Muscle of back (tissue), 11 donors: ENCODE measurements around the gene RTP3. TPM values are rescaled to one million over a fixed set of nuclear protein-coding genes. Genes with fewer than 3 reads are reported as not detected.

Experiments
- DNase-seq, 3 donors: peaks; one replicate each; pipeline versions ENCODE4 v3.0.0 to v3.0.0-alpha.2; 2013
- polyA plus RNA-seq, 10 donors: library from polyadenylated mRNA; unstranded; fragments of 120-200 nt; gene quantifications; one replicate each; pipeline ENCODE4 v1.2.1, GENCODE V29; 2013; ENCODE audit not compliant: insufficient read length in 10 of 10

Gene RTP3
- polyA plus RNA-seq, 10 donors: 0.15 TPM; not detected in 9

DNA sequence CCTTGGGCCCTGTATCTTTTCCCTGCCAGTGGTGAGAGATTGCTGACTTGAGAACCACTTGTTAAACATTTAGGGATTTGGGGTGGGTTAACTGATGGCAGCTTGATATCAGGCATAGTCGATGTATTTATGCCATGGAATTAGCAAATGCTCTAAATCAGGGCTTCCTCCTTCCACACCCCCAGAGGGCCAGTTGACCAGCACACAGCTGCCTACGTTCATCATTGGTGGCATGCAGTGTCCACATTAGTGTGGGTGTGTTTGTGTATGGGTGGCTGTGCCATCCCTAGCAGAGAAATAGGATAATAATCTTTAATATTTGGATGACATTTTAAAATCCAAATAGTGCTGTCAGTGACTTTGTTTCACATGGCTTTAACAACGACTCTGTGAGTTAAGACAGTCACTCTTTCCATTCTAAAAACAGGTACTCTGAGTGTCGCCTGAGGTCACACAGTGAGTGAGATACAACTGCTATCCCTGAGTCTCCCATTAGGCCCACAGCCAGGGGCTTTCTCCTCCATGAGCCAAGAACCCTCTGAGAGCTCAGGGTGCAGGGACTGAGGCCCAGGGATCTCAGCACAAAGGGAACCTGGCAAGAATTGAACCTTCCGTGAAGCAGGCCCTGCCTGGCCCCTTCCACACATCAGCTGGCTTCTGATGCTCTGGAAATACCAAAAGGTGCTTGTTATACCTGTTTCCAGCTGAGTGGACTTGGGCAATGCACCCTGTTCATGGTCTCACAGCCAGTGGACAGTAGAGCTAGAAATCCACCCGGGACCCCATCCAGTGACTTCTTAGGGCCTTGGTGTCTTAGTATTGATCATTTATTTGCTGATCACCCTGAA, 28.8 kb upstream of the RTP3 start:
- no peak for DNase-seq

DNA sequence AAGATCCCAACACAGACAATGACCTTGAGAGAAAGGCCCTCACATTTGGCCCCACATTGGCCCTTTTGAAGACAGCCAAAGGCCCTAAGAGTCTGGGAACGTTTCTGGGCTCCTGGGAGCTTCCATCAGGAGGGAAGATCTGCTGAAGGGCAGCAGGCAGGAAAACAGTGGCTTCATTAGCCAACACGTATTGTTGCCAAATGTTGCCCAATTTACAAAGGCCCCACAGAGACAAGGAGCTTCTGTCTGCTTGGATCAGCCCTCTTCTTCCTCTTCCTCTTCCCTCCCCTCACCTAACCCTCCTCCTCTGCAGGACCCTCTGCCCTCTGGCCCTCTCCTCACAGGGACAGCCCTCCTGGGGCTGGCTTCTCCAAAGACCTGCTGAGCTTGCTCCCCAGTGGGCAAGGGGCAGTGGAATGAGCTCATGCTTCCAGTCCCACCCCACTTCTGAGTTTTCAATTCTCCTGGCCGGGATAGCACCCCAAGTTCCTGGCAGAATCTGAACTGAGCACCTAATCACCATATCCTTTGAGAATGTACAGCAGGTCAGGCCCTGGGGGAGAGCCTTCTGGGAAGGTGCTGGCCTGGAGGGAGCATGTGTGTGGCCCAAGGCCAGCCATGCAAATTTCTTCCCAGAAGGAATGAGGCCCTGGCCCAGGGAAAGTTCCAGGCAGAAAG, 28.0 kb upstream of the RTP3 start:
- no peak for DNase-seq

DNA sequence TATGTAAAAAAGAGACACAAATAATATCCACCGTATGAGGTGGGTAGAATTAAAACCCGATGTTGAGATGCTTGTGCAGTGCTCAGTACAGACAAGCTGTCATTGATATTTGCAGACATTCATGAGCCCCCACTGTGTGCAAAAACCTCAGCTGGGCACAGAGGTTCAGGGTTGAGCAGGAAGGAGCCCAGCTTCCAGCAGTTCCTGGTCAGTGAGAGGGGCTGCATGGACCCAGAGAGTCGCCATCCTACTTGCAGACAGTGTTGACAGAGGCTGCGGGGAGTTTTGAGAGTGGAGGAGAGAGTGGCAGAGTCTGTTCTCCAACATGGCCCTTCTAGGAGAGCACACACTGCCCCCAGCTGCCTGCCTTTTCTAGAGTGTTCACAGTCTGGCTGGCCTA, 26.9 kb upstream of the RTP3 start:
- no peak for DNase-seq

DNA sequence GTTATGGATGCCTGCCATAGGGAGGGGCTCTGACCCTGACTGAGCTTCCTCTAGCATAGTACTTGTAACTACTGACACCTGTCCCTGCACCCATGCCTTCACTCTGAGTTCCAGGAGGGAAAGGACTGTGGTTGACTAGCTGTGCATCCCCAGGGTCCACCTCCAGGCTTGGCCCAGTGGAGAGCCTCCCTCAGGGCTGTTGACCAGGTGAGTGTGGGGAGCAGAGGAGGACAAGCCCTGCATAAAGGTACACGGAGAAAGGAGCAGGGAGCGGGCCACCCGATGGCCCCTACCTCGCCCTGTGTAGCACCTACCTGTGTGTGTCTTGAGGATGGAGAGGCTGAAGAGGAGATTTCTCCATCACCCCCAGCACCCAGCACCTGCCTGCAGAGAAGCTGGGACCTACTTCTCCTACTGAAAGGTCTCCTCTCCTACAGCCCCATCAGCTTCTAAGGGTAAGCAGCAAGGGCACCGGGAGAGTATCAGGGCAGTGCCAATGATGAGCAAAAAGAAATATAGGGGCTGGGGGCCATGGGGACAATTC, 26.3 kb upstream of the RTP3 start:
- DNase-seq: no peak

DNA sequence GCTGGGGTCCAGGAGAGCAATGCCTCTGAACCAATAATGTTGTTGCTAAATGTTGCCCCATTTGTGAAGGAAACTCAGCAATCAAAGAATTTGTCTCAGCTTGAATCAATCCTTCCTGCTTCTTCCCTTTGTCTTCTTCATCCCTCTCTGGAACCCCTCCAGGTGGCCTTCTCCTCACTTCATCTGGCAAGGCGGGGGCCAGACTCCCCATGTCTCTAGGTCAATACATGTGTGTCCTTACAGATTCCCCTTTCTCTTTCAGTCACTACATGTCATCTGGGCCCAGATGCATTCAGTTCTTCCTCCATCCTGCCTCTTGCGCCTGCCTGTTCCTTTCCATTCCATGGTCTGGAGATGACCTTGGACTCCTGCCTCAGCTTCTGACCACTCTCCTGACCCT, 25.0 kb upstream of the RTP3 start:
- no peak for DNase-seq

DNA sequence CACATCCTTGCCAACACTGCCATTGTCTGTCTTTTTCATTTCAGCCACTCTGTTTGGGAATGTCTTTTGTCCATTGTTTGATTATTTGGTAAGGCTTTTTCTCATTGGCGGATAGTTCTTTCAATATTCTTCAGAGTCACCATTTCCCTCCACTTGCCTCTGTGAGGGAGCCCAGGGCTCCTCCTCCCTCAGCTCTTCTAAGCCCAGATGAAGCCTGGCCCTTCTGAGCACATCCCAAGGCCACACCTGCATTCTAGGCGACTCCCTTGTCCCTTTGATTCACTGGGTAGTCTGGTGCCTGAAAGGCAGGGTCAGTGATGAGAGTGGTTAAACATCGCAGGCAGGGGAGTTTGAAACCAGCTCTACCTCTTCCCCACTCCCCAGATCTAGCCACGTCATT, 20.6 kb upstream of the RTP3 start:
- no peak for DNase-seq

DNA sequence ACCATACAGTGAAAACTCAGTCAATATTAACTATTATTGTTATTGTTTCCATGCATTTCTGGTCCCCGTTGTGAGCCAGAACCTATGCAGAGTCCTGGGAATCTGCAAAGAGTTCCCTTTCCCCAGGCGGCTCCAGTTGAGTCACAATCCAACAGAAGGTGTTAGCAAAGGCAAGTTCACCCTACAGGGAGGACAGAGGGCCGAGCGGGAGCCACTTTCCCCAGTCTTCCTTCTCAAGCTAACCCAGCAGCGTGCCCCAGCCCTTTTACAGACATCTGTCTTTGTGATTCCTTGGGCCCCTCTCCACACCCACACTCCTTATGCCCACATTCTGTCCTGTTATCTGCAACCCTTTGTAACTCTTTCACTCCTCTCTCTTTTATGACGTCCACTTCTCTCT, 20.0 kb upstream of the RTP3 start:
- DNase-seq: no peak

DNA sequence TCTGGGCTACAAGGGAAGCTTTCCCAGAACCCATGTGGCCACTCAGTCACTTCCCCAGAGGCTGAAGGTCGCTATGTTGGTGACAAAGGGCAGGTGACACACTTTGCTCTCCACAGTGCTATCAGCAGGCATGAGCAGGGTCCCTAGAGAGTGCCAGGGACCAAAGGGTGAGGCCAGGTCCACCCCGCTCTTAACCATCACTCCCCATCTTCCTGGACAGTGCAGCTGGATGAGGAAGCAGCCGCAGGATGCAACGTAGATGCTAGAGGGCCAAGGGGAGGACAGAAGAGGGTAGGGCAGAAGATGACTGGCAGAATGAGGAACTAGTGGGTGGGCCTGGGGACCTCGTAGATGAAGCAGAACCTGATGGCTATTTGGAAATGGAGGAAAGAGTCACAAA, 19.4 kb upstream of the RTP3 start:
- DNase-seq: no peak

DNA sequence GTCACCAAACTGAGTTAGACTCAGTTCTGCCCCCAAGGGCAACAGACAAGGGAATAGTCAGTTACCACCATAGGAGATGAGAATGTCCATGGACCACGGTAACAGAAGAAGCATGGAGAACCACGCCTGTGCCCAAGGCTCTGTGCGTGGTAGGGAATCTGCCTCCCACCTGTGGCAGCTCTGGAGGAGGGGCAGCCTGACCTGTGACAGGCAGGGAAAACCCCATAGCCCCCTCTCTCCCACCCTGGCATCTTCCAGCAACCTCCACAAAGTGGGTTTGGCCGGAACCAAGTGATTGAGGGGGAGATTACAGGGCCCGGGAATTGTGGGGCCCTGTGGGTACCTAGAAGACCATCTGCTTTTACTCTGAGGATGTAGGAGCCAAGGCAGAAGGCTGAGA, 18.8 kb upstream of the RTP3 start:
- DNase-seq: no peak

DNA sequence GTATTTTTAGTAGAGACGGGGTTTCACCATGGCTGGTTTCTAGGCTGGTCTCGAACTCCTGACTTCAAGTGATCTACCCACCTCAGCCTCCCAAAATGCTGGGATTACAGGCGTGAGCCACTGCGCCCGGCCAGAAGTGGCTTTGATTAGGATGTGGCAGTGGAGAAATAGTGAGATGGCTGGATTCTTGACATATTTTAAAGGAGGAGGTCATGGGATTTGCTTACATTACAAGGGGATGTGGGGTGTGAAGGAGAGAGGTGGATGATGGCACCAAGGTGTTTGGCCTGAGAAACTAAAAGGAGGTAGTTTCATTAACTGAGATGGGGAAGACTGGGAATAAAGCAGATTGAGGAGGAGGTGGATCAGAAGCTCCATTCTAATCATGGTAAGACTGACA, 18.1 kb upstream of the RTP3 start:
- no peak for DNase-seq

DNA sequence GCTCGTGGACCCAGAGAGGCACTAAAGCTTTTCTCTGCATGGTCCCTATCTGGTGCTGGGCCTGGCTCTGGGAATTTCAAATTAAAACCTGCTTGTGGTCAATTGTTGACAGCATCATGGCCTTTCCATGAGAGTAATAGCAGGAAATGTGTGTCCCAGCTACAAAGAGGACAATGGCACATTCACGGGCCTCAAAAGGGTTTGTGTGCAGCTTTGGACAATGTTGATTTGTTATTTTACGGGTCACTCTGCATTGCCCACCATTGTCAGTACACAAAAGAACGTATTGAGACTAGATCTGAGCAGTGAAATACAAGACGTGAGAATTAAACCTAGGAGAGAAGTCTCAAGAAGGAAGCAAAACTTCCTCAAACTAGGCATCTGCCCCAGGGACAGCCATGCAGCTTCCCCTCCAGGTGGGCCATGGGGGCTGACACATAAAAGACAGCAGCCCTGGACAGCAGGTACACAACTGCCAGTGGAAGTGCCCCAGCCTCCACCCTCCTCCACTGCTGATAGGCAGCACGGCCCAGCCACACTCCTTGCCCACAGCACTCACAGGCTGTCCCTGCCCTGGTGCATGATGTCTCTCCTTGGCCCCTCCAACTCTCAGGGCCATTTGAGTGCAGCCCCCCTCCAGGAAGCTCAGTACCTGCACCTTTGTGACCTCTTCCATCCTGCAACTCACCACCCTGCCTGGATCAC, 17.1 kb upstream of the RTP3 start:
- no peak for DNase-seq

DNA sequence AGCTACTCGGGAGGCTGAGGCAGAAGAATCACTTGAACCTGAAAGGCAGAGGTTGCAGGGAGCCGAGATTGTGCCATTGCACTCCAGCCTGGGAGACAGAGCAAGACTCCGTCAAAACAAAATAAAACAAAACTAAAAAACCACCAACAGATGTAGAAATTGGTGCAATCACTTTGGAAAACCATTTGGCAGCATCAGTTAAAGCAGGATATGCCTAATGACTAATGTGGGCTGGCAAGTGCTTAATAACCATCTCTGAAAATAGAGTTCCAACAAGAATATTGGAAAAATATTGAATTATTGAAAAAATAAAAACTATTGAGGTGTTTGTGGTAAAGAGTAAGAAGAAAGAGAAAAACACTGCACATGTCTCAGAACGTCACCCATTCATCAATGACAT, 16.1 kb upstream of the RTP3 start:
- DNase-seq: no peak

DNA sequence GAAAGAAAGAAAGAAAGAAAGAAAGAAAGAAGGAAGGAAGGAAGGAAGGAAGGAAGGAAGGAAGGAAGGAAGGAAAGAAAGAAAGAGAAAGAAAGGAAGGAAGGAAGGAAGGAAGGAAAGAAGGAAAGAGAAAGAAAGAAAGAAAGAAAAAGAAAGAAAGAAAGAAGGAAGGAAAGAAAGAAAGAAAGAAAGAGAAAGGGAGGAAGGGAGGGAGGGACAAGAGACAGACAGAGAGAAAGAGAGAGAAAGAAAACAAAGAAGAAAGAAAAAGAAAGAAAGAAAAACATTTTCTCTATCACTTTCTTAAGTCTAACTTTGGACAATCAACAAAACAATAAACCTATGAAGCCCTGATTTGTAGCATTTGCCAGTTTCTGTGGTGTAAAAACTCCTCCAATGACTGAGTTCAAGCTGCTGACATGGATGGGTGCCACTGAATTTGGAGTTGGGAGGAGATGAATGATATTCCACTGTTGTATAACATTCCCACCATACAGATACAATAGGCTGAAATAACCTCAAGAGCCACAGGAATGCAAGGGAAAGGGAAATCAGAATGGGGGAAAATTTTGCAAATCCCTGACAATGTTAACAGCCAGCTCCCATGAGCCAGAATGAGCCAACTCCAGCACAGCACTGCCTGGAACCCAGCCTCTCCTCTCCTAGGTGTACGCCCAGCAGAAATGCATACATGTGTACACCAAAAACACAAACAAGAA, 15.0 kb upstream of the RTP3 start:
- DNase-seq: peak in 2 of 3 donors; percentile 54 to 80

DNA sequence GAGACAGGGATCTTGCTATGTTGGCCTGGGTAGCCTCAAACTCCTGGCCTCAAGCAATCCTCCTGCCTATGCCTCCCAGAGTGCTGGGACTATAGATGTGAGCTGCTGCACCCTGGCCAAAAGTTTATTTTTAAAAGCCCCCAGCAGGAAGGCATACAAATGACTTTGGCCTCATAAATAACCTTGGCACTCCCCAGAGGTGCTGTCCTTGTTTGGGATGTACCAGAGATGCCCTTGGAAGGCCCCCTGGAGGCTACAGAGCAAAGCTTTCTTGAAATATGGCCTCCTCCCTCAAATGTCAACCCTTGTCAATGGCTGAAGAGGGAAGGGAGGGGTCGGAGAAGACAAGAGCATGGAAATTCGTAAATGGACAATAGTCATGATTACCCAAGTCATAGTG, 14.0 kb upstream of the RTP3 start:
- DNase-seq: no peak

DNA sequence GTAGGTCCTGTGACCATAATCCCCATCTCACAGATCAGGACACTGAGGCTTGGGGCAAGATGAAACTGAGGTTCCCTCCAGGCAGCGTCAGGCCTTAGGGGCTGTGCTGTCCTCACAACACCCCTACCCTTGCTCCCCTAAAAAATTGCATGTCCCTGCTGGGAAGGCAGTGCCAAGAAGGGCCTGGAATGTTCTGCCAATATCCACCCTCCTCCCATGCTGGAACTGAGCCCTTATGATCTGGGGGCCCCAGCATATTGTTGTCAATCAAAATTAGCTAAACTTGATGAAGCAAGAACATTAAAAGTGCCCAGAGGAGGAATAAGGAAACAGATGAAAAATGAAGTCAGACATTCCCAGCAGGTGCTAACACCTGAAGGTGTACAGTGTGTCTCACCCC, 13.4 kb upstream of the RTP3 start:
- no peak for DNase-seq

DNA sequence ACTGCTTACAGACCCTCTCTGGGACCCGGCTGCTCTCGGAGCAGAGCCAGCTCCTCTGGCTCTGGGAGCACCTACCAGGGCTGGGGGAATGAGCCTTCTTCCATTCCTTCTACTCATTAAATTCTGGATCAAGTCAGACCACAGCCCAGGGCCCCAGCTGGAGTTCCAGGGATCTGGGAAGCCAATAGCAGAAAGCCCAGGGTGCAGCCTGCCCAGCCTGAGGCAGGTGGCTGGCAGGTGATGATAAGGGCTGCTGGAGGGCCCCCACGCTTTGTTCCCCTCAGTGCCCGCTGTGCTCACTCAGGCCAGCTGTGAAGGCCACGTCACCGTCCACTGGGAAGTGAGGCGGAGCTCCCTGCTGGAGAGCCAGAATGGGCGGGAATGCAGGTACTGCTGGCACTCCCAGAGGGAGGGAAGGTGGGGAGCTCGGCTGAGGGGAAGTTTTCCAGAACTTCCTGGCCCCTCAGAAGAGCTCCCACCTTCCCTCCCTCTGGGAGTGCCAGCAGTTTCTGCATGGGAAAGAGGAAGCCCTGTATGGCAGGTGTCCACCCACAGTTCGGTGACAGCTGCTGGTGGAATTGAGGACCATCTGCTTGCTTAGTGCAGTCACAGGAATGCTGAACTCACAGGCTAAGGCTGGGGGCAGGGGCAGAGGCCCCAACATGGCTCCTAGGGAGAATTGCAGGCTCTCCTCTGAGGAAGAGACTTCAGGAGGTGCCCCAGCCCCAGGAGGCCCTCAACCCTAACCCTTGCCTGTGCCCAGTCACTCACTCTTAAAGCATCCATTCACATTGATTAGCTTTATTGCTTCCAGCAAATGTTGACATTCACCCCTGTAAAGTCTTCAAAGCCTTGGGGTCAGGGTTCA, 12.6 kb upstream of the RTP3 start:
- peak in 2 of 3 donors; percentile 44 to 63 for DNase-seq

DNA sequence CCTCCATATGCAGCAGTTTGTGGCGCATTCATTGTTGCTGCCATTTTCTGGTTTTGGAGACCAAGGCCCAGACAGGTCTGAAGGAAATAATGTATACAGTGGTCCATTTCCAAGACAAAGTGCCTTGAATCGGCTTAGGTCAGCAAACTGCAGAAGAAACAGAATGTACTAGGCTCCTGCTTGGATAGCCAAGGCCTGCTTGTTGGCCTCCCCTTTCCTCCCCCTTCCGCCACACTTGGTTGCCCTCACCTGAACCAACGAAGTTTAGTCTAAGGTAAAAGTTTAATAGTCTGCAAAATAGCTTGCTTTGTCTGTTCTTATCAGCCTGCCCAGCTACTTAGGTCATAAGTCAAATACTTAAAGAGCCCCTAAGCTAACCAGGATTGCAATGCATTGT, 12.0 kb upstream of the RTP3 start:
- DNase-seq: no peak

DNA sequence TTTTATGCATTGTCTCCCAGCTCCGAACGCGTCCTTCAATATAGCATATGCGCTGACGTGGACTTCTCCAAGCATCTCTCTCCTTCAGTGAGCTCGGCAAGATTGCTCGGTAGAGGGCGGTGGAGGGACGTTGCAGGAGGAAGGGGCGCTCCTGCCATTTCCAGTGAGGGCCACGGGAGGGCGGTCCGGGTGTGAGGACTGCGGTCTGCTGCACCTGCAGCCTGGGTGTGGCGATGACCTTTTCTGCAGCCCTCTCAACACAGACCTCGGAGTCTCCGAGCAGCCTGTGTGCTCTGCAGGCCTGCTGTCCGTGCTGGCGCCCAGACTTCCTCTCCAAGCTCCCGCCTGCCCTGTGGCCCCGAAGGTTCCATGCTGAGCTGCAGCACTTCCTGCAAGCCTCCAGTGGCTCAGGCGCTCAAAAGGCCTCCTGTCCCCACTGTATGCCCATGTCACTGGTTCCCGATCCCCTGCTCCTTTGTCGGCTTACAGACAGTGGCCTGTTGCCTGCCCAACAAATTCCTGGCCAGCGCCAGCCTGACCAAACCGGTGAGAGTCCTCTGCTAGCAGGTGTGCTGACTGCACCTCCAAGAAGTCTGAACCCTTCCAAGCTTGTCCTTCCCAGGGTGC, 8.9 kb upstream of the RTP3 start:
- peak; percentile 81 to 93 (median 89) for DNase-seq

DNA sequence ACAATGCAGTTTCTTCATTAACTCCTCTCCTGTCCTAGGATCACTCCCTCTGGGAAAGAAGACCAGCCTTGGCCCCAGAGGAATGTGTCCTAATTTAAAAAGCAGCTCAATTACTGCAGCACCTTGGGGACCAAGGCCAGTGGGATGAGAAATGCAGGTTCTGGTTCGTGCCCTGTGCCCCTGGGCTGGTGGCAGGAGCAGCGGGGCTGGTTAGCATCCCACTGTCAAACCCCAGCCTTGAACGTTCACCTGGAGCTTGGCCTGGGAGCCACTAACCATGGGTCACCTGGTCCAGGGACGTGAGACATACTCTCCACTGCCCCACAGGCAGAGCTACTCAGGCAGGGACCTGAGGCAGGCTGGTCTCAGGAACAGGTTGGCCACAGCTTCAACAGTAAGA, 8.4 kb upstream of the RTP3 start:
- DNase-seq: no peak

DNA sequence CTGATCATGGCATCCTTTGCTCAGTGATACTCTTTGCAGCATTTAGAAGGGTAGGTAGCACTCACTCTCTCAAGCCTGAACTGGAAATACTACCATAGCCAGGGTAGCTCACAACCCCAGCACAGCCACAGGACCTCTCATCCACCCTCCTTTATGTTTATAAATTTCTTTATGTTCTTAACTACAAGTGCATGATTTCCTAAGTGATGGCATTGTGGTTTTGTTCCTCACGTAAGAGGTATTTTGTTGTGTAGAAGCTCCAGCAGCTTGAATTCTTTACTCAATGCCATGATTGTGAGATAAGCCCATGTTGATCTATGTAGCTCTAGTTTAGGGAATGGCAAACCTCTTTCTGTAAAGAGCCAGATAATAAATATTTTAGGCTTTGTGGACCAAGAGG, 7.9 kb upstream of the RTP3 start:
- no peak for DNase-seq
